Measurements from ENCODE around the gene UQCRHL.
"Not testable (repeated sequence)": the region's sequence is repeated elsewhere in the genome, so short reads cannot be mapped to it uniquely, and the experiment has no call there.

Gene UQCRHL

DNA sequence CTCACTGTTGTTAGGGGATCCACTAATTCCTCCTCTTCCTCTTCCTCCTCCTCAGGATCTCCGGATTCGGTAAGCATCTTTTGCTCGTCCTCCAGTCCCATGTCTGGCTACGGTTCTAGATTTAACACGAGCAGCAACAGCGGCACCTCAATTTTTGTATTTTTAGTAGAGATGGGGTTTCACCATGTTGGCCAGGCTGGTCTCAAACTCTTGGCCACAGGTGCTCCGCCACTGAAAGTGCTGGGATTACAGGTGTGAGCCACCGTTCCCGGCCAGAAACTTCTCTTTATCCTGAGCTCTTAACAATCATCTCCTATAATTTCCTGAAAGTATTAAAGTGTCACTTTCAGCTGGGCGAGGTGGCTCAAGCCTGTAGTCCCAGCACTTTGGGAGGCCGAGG, at the start of gene UQCRHL:
TSS of gene UQCRHL (minus strand) at position 101 of the 400 bp plus-strand sequence. CDS start at position 101, 0 bp downstream.
- not testable (repeated sequence) for DNase-seq (ENCODE audit: low read depth in 2 of 2)

DNA sequence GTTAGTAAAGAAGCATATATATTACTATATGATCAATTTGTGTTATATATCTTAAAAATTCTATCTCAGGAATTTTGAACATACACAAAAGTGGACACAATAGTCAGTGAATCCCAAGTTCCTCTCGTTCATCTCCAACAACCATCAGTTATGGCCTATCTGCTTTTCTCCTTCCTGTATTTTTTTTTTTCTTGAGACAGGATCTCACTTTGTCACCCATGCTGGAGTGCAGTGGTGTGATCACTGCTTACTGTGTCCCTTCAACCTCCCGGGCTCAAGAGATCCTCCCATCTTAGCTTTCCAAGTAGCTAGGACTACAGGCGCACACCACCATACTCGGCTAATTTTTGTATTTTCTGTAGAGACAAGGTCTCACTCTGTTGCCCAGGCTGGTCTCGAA, 49.4 kb upstream of the UQCRHL start:
- DNase-seq (ENCODE audit: low read depth in 2 of 2): no peak

GRCh38 chr1:15852828-15853302, 45.4 kb upstream of the UQCRHL start:
- DNase-seq (ENCODE audit: low read depth in 2 of 2): no peak

DNA sequence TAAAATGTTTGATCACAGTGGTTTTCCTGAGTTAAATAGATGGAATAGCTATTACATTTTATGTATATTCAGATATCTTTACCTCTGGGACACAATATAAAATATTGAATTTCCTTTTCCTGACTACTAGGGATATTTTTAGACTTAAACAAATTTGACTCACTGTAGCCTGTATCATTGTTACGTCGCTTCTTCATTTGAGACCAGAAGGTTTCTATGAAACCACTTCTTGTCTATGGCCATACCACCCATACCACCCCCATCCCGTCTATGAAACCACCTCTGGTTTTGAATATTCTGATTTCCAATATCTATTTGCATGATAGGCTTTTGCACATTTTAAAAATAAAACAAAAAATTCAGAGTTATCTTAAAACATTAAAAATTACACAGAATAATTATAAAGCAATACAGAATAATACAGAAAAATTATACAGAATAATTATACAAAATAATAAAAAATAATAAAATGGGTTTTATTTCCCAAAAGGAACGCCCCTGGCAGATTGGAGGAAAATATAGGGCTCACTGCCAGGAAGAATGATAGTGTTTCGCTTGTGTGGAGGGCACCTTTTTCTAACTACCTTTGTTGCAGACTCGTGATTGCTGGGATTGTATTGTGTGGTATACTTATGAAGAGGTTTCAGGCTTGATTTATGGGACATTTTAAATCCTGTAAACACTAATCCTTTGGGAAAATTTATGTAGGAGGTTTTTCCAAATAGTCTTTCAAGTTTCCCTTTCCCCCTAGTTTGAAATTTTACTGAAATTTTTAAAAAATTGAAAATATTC, 44.8 kb upstream of the UQCRHL start:
- DNase-seq (ENCODE audit: low read depth in 2 of 2): no peak

GRCh38 chr1:15851210-15852035, 44.0 kb upstream of the UQCRHL start:
- DNase-seq (ENCODE audit: low read depth in 2 of 2): no peak

DNA sequence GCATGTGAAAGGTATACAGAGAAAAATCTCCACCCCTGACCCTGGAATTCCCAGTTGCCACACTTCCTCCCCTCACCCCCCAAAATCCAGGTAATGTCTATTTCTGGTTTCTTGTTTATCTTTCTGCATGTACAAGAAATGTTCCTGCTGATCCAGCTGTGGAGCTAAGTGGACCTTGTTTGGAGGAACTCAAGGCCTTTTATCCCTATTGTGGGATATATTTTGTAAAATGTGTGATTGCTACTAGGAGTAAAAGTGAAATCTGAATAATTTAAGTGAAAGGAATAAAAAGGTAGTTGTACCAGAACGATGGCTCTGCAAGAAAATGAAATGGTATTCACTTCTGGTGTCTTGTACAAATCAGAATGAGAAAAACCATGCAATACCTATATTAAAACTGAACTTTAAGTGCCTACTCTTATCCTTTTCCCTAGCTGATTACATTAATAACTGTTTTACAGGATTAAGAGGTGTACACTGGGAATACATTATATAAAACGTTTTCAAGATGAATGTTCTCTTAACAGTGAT, 43.1 kb upstream of the UQCRHL start:
- DNase-seq (ENCODE audit: low read depth in 2 of 2): no peak

GRCh38 chr1:15849775-15850324, 42.4 kb upstream of the UQCRHL start:
- no peak for DNase-seq (ENCODE audit: low read depth in 2 of 2)

DNA sequence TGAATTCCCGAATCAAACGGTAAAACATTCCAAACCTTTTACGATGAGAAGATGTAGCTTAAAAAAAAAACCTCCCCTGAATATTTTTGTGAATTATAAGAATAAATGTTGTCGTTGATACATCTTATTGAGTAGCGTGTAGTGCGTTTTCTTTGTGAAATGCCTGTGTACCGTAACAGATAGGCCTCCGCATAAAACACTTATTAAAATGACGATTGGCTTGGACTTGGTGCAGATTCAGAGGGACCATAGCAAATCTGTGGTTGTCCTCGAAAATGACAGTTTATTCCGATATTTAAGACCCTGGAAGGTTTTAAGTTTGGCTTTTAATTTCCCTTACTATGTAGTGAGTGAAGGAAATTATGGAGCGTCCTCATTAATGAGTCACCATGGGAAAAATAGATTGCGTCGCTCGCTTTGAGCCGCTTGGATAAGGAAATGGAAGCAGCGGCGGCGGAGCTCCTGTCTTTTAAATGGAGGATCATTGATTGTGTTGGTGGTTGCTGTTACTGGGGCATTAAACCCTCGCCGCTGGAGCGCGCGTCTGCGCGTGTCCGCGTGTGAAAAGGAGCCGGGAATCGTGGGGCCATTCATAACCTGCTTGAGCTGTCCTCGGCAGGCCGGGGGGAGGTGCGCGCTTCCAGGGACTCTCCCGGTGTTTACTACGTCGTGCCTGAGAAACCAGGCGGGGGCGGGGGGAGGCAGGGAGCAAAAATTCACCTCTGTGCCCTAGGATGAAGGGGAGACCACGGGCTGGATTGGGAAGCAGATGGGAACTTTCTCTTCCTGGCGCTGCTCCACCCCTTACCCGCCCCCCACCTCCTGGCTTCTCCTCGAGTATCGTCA, 41.7 kb upstream of the UQCRHL start:
- peak; percentile 24 to 39 for DNase-seq (ENCODE audit: low read depth in 2 of 2)

GRCh38 chr1:15848143-15848928, 40.9 kb upstream of the UQCRHL start:
- peak; percentile 2 to 25 for DNase-seq (ENCODE audit: low read depth in 2 of 2)

GRCh38 chr1:15847893-15848142, 40.4 kb upstream of the UQCRHL start:
- no peak for DNase-seq (ENCODE audit: low read depth in 2 of 2)

GRCh38 chr1:15847100-15847892, 39.8 kb upstream of the UQCRHL start, which contains the start of gene SPEN:
SPEN (plus strand) TSS chr1:15847707; CDS start chr1:15848068, 361 bp downstream.
- peak; percentile 95 to 97 for DNase-seq (ENCODE audit: low read depth in 2 of 2)

GRCh38 chr1:15846056-15846455, 38.6 kb upstream of the UQCRHL start:
- not testable (repeated sequence) for DNase-seq (ENCODE audit: low read depth in 2 of 2)

DNA sequence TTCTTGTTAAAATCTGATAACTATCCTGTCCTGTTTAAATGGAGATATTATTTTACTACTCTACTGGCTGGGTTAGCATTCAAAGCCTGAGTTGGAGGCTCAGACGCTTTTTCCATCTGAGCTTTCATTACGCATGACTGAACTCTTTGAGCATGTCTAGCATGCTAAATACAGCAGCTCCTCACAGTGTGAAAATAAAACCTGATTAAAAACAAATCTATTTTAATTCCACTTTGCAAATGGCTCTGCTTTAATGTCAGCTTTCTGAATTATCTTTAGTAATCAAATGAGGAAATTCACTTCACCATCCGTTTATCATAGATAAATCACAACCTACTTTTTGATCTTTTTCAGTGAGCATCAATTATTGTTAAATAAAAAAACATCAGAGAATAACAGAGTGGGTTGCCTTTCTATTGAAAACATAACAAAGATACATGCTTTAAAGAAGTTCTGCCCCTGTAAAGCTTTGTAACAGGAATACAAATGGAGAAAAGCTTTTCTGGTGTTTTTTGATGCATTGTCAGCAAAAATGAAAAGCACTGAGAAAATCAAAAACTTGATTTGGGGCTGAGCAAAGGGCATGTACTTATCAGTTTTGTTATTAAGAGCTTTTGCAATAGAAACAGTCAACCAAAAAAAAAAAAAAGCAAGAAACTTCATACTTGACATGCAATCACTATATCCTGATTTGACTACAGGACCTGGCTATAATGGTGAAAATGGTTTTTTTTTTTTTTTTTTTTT, 36.5 kb upstream of the UQCRHL start:
- no peak for DNase-seq (ENCODE audit: low read depth in 2 of 2)

DNA sequence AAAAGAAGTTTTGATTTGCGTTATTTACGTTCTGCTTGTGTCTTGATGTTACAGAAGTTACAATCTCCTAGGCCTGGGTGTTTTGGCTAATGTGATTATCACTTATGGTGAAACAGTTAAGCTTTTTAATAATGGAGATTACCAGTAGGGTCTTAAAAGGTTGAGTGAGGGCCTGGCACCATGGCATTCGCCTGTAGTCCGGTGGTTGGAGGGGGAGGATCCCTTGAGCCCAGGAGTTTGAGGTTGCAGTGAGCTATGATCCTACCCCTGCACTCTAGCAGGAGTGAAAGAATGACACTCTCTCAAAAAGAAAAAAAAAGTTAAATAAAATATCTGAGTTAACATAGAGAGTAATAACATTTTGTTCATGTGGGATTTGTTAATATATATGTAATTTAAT, 31.3 kb upstream of the UQCRHL start:
- no peak for DNase-seq (ENCODE audit: low read depth in 2 of 2)

GRCh38 chr1:15837931-15838330, 30.5 kb upstream of the UQCRHL start:
- DNase-seq (ENCODE audit: low read depth in 2 of 2): no peak

- DNase-seq (ENCODE audit: low read depth in 2 of 2): peak; percentile 34 to 50
Measured at GRCh38 chr1:15836772-15837669, 29.6 kb upstream of the UQCRHL start.

DNA sequence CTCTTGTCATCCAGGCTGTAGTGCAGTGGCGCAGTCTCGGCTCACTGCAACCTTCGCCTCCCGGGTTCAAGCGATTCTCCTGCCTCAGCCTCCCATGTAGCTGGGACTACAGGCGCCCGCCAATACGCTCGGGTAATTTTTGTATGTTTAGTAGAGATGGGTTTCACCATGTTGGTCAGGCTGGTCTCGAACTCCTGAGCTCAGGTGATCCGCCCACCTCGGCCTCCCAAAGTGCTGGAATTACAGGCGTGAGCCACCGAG, 29.0 kb upstream of the UQCRHL start:
- DNase-seq (ENCODE audit: low read depth in 2 of 2): not testable (repeated sequence)

Data from stimulated activated CD8-positive, alpha-beta memory T cell treated with anti-CD3 and anti-CD28 coated beads, Interleukin-2, amount 100 ng/mL, for 1 hour (primary cell).